Activated T-helper 1 cell treated with Interleukin-2 at 50 U/mL for 16 hours (primary cell): ENCODE data around the gene DIP2C.
"Not testable (repeated sequence)": the region's sequence is repeated elsewhere in the genome, so short reads cannot be mapped to it uniquely, and the experiment has no call there.

Source experiments
- DNase-seq: peaks from one replicate; pipeline ENCODE4 v3.0.0-alpha.2; 2020; ENCODE audit warnings: low read depth

Gene DIP2C

DNA sequence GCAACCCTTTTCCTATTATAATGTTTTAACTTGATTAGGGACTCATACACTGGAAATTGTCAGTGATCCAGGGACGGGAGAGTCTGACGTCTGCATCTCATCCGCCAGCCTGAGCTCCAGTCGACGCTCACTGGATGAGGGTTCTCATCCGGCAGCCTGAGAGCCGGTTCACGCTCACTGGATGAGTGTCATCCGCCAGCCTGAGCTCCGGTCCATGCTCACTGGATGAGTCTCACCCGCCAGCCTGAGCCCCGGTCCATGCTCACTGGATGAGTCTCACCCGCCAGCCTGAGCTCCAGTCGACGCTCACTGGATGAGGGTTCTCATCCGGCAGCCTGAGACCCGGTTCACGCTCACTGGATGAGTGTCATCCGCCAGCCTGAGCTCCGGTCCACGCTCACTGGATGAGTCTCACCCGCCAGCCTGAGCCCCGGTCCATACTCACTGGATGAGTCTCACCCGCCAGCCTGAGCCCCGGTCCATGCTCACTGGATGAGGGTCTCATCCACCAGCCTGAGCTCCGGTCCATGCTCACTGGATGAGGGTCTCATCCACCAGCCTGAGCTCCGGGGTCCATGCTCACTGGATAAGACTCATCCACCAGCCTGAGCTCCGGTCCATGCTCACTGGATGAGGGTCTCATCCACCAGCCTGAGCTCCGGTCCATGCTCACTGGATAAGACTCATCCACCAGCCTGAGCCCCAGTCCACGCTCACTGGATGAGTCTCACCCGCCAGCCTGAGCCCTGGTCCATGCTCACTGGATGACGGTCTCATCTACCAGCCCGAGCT, 209.6 kb downstream of the DIP2C start:
- DNase-seq = not testable (repeated sequence)

DNA sequence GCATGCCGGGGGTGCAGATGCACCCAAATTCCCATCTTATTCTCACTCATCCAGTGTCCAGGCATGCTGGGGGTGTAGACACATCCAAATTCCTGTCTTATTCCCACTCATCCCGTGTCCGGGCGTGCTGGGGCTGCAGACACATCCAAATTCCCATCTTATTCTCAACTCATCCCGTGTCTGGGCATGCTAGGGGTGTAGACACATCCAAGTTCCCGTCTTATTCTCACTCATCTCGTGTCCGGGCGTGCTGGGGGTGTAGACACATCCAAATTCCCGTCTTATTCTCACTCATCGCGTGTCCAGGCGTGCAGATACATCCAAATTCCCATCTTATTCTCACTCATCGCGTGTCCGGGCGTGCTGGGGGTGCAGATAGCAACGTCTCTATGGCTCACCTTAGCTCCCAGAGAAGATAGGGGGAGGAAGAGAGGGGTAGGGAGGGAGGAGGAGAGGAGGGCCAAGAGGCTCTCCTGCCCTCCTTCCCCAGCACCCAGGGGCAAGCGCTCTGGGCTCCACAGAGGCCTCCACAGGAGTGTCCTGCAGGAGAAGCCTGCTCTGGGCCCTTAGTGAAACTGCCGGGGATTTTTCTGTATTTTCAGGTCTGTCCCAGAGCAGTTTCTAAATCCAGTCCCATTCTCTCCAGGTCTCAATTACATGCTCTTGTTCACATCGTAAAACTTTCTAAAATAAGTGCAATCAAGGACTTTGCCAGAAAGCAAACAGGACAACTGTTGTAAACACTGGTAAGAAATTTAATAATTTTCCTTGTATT, 210.8 kb downstream of the DIP2C start:
- no peak for DNase-seq

DNA sequence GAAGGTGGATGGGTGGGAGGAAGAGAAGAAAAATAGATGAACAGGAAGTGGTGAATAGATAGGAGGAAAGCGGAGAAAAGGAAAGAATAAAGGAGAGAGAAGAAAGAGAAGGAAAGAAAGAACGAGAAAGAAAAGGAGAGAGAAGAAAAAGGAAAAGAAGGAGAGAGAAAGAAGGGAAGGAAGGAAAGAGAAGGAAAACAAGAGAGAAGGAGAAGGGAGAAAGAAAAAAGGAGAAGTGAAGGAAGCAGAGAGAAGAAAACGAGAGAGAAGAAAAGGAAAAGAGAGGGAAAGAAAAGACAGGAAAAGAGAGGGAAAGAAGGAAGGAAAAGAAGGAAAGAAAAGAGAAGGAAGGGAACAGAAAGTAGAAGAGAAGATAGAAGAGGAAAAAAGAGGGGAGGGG, 211.8 kb downstream of the DIP2C start:
- DNase-seq = no peak

DNA sequence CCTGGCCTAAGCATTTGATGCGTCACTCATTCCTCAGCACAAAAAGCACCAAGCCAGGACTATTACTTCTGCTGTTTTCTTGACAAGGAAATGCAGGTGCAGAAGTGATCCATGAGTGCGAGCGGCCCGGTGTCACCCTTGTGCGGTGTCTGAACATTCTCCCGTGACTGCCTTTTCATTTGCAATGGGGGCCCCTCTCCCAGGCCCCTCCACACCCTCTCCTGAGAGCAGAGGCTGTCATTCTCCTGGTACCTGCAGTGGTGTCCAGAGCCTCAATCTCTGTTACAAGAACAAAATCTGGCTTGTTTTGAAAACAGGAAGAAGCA, 213.1 kb downstream of the DIP2C start:
- DNase-seq = no peak

DNA sequence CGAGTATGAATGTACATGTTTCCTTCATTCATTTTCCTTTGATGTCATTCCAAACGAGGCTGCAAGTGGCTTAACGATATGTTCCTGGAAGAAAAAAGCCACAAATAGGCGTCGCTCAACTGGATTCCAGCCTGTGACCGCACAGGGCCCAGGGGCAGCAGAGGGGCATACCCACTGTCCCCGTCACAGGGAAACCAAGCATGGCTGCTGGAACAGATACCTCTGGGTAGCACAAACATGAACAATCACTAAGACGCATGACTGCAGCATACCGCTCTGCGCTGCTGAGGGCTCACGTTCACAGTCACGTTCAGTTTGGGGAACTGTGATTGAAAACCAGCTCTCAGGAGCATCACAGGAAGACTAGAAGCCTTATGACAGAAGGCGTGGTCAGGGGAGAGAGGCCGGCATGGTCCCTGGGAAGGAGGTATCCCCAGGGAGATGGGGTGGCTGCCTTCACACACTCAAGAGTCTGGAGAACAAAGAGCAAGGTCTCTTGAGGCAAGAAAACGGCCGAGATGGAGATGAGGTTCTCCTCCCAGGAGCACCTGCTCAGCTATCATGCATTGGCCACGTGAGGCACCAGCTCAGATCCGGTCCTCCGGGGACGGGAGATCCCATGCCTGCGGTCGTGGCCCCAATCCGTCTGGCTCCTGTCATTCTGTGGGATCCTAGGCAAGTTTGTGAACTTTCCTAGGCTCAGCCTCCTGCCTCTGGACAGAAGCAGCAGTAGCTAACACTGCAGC, 213.6 kb downstream of the DIP2C start:
- DNase-seq = no peak

DNA sequence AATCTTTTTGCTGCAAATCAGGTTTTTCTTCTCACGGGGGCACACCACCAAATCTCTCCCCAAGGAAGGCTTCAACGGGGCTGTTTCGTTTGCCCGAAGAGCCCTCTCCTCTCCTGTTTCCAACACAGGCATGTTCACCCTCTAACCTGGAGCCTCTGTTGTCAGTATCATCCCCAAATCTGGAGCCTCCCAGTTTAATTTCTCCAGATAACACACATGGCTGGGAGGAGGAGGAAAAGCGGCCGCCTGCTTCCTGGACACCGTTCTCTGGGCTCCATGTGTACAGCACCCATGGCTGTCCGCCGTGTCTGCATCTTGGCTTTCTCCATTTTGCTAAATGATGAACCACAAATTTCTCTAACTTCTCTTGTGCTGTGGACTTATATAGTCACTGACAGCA, 214.5 kb downstream of the DIP2C start:
- DNase-seq = no peak

DNA sequence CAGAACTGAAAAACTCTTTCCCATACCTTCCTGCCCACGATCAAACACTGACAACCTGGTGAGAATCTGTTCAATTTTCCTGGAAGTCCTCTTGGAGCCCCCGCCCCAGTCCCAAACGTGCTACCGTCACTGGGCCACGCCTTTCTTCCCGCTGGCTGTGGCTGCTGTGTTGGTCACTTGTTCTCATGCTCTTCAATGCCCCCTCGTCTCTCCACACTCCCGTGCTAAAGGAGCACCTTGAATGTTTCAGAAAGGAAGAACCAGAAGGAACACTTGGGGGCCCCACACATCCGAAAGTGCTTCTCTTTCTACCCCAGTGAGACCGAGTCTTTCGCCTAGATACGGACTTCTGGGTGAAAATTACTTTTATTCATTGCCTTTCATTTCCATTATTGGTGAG, 215.1 kb downstream of the DIP2C start:
- no peak for DNase-seq

DNA sequence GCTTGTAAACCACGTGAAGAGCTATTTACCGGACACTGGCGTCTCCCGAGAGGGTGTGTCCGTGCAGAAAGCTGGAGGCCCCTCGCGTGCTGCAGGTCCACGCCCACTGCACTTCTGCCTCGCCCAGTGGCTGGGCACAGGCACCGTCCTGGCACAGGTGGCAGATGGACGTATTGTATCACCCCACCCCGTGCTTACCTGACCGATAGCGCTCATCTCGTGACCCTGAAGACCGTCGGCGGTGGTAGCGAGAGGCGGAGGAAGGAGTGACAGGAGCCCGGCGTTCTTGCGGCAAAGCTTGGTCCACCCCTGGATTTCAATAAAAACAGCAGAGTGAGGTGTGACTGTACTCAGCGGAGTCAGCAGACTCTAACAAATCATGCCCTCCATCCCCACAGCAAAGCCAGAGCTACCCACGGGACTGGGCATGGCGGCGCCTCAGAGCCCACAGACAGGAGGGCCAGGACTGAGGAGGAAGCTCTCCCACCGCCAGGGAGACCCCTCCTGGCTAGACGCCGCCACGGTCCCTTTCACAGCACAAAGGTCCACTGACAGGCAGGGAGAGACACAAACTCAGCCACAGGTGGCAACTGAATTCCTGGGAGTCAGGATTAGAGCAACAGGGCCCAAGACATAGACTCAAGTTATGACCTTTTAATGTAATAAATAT, 217.1 kb downstream of the DIP2C start:
- no peak for DNase-seq

DNA sequence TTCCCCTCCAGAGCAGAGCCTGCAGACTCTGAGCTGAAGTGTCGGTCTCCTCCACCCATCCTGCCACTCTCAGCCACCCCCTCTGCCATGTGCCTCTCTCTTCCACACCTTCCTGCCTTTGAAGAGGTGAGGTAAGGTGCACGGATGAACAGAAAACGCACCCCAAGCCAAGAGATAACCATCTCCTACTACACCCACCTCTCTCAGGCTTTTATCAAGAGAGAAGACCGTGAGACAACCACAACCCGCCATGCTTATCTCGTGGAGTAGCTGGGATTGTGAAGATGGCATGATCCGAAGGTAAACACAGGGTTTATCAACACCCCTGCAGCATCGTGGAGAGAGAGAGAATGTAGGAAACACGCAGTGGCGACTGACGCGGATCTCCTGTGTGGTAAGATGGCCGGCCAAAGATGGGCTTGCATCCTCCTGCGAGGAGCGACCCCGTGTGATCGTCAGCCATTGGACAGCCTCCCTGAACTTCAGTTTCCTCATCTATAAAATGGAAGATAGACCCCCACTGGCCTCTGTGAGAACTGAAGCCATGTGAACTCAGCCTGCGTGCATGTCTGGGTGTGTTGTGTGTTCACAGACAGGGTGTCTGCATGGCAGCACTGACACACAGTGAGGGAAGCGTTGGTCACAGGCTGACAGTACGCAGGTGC, 219.0 kb downstream of the DIP2C start:
- DNase-seq = peak; percentile 29

DNA sequence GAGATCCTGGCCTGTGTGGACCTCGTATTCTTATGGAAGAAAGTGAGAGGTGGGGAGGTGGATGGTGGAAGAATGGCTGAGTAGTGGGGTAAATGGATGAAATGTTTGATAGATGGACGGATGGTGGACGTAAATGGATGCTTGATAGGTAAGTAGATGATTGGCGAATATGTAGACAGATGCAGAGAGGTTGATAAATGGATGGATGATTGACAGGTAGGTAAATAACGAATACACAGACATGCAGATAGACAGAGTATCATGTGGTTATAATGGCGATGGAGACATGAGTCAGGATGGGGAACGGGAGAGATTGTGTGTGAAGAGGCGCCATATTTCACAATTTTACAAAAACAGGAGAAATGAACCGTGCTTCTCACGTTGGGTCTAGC, 219.5 kb downstream of the DIP2C start:
- DNase-seq = no peak

DNA sequence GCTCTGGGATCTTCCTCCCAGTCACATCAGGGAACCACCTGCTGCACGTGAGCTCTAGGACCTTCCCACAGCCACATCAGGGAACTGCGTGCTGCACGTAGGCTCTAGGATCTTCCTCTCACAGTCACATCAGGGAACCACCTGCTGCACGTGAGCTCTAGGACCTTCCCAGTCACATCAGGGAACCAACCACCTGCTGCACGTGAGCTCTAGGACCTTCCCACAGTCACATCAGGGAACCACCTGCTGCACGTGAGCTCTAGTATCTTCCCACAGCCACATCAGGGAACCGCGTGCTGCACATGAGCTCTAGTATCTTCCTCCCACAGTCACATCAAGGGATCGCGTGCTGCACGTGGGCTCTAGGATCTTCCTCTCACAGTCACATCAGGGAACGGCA, 229.7 kb downstream of the DIP2C start:
- no peak for DNase-seq

DNA sequence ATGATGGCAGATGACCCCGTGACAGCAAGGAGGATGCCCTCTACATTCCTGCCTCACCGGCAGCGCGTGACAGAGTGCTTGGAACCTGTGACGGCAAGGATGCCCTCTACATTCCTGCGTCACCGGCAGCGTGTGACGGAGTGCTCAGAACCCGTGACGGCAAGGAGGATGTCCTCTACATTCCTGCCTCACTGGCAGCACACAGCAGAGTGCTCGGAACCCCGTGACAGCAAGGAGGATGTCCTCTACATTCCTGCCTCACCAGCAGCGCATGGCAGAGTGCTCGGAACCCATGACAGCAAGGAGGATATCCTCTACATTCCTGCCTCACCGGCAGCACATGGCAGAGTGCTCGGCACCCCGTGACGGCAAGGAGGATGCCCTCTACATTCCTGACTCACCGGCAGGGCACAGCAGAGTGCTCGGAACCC, 231.0 kb downstream of the DIP2C start:
- no peak for DNase-seq

DNA sequence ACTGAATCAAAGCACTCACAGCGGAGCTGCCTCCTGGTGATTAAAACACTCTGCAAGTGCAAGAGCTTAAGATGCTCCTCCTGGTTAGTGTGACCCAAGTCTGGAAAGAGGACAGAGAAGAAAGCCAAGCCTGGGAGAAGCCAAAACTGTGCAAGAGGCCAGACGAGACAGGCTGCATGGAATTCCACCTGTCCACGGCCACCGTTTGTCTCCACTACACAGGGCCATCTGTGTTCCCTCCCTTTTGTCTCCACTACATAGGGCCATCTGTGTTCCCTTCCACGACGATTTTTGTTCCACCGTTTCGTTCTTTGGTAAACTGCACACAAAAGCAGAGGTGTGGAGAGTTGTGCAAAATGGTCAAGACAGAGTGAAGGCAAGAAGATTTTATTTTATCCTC, 233.0 kb downstream of the DIP2C start:
- no peak for DNase-seq

DNA sequence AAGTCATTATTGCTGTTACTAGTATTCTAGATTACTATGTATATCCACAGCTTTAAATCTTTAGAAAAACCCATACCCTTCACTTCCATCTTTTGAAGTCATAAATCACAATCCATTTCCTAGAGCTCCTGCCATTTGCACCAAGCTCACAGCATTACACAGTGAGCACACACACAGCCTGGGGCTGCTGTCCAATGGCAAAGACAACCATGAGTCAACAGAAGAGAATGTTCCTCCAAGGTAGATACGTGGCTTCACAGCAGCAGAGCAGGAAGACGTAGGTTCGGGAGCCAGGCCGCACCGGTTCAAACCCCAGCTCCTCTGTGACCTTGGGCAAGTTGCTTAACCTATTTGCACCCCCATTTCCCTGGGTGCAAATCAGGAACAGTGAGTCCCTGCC, 234.6 kb downstream of the DIP2C start:
- no peak for DNase-seq

DNA sequence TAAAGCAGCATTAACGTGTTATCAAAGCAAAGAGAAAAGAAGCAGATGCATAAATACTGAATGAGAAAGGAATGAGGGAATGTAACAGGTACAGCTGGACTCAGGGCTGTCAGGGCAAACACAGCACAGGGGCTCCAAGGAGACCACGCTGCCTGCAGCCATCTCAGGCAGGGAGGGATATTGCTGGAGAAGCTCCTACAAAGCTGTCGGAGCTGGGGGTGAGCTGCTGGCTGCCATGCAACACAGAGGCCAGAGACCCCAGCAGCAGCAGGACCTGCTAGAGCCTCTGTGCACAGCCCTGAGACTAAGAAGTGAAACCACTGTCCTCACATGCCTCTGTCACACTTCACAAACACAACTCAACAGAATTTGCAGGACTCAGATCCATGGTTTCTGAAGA, 235.8 kb downstream of the DIP2C start:
- no peak for DNase-seq

DNA sequence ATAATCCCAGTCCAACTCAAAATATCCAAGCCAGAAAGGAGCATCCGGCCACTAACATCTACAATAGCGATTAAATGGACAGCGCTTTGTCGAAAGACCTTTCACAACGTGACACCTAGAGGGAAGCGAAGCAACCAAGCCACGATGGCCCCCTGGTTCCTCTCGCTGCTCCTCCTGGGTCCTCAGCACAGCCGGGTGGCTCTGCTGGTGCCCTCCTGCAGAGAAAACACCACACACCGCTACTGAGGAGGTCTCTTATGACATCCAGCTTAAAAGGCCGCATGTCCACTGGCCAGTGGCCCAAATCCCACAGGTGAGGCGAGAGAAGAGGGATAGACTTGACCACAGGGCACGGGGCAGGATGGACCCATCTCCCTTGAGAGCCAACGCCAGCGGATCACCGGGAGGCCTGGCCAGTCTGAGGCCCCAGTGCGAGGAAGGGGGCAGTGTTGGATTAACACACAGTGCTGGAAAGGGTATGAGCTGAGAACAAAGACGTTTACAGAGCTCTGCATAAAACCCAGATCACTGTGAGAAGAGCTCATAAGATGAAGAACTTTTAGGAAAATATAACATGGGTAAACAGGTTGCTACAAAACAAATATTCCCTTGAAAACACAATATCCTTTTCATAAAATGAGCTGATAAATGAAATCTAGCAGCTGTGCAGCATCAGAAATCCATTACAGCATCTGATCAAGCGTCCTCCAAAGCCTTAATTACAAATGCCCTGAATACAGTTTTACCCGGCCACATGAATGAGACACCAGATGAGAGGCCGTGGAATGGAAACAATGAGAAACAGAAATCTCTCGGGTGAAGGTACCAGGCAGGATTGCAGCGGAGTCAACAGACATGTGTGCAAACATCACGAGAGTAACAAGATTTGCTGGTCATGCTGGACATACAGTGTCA, 236.7 kb downstream of the DIP2C start:
- no peak for DNase-seq

DNA sequence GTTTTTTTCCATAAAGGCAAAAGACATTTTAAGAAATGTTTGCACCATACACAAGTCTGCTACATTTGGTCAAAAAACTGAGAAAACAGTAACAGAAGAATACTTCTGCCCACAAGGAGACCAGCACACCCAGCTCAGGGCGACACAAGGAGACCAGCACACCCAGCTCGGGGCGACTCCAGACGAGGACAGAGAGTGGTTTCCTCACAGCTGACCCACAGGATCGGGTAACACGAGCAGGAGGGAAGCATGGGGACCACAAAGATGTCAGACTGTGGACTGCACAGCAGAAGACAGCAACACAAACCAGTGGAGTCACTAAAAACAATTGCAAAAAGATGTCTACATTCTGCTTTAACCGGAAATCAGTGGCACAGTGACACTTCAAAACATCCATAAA, 237.6 kb downstream of the DIP2C start:
- no peak for DNase-seq

DNA sequence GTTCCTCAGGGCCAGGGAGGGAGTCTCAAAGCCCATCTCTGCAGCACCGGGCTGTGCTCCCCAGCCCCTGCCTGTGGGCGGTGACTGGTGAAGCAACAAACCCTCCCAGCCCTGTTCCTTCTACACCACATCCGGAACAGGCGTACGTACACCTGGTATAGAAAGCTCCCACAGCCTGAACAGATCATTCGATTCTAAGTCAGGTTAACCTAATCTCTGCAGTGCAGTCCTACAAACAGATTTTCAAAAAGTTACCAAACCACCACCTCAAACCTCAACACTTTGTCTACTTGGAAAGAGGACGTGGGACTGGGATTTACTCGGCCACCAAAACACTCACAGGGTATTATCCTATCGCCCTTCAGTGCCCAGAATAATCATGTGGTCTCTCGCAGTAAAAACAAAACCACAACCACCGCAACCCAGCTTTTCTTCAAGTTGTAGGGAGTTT, 238.4 kb downstream of the DIP2C start:
- DNase-seq = peak; percentile 55

DNA sequence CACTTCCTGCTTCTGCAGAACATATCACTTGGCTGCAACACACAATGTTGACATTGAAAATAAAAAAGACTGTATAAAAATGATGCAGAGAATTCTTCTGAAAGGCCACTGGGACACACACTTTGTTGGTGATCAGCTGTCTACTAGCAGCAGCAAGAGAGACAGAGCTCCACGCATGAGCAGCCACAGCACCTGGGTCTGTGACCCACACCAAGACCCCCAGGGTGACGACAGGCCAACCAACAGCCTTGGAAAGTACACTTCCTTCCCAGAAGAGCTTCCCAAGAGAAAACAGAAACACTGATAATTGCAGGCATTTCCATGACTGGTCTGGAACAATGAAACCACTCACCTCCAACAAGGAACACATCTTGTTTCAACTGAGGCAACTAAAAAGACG, 239.0 kb downstream of the DIP2C start:
- DNase-seq = no peak

DNA sequence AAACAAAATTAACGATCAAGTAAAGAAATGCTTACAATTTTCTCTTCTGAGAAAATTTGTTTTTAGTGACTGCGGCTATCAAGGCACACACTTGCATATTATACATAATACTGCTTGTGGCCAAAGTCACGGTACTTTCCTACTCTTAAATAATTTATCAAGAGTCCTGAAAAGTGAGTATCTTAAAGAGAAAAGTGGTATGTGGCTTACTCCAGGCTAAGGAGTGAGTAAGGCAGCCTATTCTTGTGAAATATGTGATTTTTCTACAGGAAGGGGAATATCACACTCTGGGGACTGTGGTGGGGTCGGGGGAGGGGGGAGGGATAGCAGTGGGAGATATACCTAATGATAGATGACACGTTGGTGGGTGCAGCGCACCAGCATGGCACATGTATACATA, 240.1 kb downstream of the DIP2C start:
- not testable (repeated sequence) for DNase-seq

DNA sequence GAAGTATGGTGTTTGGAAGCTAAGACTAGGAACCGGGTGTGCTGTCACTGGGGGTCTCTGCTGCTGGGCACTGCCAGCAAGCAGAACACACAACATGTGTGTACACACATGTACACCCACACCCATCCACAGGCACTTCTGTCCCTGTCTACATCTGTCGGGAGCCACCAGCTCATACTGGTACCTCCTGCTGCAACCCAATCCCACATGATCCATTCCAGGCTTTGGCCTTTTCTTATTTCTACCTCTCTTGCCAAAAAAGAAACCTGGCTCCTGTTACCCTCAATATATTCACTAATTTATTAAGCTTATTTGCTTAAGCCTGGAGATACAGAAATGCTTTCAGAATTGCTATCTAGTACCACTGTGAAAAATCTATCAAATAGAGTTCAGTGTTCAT, 246.0 kb downstream of the DIP2C start:
- no peak for DNase-seq
